Effector memory CD4-positive, alpha-beta T cell (primary cell): ENCODE data around the gene AHI1.

Experiments used
- DNase-seq, 3 donors: peaks; one replicate each; pipeline ENCODE4 v3.0.0-alpha.2; 2020
- H3K27ac ChIP-seq: 2 replicates; pipeline ENCODE4 v1.7.0; 2013; ENCODE audit warnings: mild to moderate bottlenecking, low read length, moderate library complexity; ENCODE audit not compliant: insufficient read depth, poor library complexity, severe bottlenecking
- H3K27me3 ChIP-seq: replicated peaks from 2 replicates; pipeline ENCODE4 v1.7.0; 2013; ENCODE audit warnings: mild to moderate bottlenecking, low read length; ENCODE audit not compliant: insufficient read depth, control insufficient read depth, poor library complexity, severe bottlenecking
- H3K36me3 ChIP-seq: 2 replicates; pipeline ENCODE4 v1.7.0; 2013; ENCODE audit warnings: mild to moderate bottlenecking, low read length, moderate library complexity; ENCODE audit not compliant: control insufficient read depth, insufficient read depth
- H3K4me1 ChIP-seq: 2 replicates; pipeline ENCODE4 v1.7.0; 2013; ENCODE audit warnings: low read length, mild to moderate bottlenecking; ENCODE audit not compliant: control insufficient read depth, insufficient read depth, poor library complexity, severe bottlenecking
- H3K4me3 ChIP-seq: 2 replicates; pipeline ENCODE4 v1.7.0; 2013; ENCODE audit warnings: low read length, low read depth, mild to moderate bottlenecking; ENCODE audit not compliant: insufficient read depth, poor library complexity, severe bottlenecking
- H3K9me3 ChIP-seq: 2 replicates; pipeline ENCODE4 v1.7.0; 2013; ENCODE audit warnings: mild to moderate bottlenecking, low read length, moderate library complexity; ENCODE audit not compliant: control insufficient read depth

The AHI1 gene

DNA sequence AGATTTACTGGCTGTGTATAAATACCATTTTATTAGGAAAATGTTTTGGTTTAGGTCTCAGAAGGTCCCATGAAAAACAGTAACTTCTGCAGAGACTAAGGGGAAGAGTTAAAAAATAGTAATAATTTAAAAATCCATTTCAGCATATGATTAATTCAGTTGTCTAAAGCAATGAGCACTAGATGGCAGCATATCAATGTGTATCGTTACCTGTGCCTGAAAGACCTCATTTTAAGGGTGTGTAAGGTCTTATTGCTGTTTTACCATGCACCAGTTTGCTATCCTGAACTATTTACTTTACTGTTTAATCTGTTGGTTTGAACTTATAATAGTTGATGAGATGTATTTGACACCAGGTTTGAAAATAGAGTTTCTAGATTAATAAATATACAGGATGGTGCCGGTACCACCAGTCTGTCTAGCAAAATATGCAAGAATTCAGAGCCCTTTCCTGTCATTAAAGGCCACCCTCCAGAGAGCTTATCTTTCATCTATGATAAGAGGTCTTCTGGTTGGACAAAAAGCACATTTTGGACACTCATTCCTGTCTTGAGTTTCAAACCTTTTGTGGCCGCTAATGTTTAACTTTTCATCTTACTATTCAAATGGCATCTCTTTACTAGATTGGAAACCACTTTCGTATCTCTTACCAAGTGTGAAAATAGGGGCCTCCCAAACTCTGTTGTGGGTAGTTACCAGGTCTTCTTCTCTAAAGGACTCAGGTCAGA, 8.9 kb upstream of the AHI1 start:
- Histone ChIP-seq H3K27me3 (no peaks in the 10 kb centered on the region), H3K36me3 (no peaks in the 10 kb centered on the region), H3K4me1 (no peaks in the 10 kb centered on the region), H3K4me3 (no peak overlapping the region), H3K9me3 (no peaks in the 10 kb centered on the region), H3K27ac (no peak overlapping the region)
- no peak for DNase-seq

DNA sequence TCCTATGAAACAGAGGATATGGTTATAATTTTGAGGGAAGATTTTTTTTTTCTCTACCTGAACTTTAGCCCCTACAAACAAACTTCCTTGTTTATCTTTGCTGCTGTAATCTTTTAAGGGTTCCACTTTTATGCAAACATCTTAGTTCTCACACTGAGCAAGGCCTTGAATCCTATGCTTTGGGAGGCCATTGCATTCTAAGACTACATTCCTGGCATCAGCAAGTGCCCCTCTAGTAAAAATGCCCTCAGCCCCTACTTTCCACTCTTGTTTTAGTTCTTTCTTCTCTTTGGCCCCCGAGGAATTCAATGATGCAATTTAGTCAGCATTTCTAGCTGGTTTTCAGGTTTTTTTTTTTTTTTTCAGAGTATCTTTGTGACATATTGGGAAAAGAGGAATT, 8.1 kb upstream of the AHI1 start:
- Histone ChIP-seq H3K9me3 (no peaks in the 10 kb centered on the region), H3K27me3 (no peaks in the 10 kb centered on the region), H3K4me3 (no peak overlapping the region), H3K27ac (no peak overlapping the region), H3K4me1 (no peaks in the 10 kb centered on the region), H3K36me3 (no peaks in the 10 kb centered on the region)
- no peak for DNase-seq

DNA sequence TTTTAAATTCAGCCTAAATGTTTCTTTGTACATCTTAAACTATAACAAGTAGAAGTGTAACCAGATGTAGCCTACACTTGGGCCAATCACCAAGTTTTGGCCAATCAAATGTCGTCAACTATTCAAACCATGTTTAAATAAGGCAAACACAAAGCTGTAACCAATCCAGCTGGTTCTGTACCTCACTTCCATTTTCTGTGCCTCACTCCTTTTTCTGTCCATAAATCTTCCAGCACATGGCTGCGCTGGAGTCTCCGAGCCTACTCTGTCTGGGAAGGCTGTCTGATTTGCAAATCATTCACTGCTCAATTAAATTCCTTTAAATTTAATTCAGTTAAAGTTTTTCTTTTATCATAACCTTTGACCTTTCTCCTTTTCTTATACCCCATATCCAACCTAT, 7.7 kb upstream of the AHI1 start:
- H3K36me3 ChIP-seq, result no peaks in the 10 kb centered on the region
- H3K4me3 ChIP-seq, result no peak overlapping the region
- H3K9me3 ChIP-seq, result no peaks in the 10 kb centered on the region
- no peaks in the 10 kb centered on the region for H3K27me3 ChIP-seq
- DNase-seq, result no peak
- no peak overlapping the region for H3K27ac ChIP-seq
- no peaks in the 10 kb centered on the region for H3K4me1 ChIP-seq

DNA sequence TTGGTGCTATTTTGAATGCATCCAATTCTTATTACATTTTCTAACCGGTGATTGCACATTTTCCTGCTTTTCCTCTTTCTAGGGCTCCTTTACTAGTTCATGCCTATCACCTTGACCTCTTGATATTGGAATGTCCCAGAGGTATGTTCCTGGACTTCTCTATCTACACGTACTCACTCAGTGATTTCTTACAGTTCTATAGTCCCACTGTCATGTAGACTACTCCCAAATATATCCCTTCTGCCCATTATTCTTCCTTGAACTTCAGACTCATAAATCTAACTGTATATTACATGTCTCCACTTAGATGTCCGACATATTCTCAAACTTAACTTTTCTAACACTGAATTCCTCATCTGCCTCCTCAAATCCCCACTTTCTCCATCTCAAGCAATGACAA, 7.2 kb upstream of the AHI1 start:
- H3K27ac ChIP-seq, result no peak overlapping the region
- H3K4me3 ChIP-seq, result no peak overlapping the region
- H3K36me3 ChIP-seq, result no peaks in the 10 kb centered on the region
- H3K4me1 ChIP-seq, result no peaks in the 10 kb centered on the region
- DNase-seq, result no peak
- H3K27me3 ChIP-seq, result no peaks in the 10 kb centered on the region
- H3K9me3 ChIP-seq, result no peaks in the 10 kb centered on the region

DNA sequence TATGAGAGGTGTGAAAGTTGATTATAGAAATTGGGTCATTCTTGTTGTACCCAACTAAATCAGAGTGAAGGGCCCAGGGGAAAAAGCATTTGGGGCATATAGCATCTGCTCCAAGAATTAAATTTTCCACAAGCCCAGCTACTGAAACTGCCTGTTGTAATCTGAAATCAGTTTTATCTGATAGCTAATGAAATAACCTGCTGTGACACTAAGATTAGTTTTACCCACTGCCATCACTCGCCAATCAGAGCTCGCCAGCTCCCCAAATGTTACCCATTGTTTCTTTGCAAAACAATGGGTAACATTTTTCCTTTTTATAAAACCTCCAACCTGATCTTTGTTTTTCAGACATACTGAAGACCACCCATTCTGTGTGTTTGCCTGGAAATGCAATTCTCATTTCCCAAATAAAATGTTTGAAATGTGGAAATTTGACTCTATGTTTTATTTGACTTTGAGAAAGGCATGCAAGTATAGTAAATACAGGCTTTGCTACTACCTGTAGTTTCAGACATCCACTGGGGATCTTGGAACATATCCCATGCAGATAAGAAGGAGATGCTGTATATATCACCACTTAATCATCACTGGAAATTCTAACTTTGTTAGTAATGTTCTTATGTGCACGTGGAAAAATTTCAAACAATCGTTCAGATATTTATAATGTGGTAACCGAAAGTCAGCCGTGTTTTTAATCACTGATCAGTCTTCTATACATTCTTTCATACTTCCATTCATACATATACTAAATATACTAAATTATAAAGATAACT, 6.3 kb upstream of the AHI1 start:
- no peaks in the 10 kb centered on the region for H3K4me1 ChIP-seq
- no peaks in the 10 kb centered on the region for H3K27me3 ChIP-seq
- H3K9me3 ChIP-seq, result no peaks in the 10 kb centered on the region
- no peaks in the 10 kb centered on the region for H3K36me3 ChIP-seq
- no peak overlapping the region for H3K27ac ChIP-seq
- H3K4me3 ChIP-seq, result no peak overlapping the region
- no peak for DNase-seq

DNA sequence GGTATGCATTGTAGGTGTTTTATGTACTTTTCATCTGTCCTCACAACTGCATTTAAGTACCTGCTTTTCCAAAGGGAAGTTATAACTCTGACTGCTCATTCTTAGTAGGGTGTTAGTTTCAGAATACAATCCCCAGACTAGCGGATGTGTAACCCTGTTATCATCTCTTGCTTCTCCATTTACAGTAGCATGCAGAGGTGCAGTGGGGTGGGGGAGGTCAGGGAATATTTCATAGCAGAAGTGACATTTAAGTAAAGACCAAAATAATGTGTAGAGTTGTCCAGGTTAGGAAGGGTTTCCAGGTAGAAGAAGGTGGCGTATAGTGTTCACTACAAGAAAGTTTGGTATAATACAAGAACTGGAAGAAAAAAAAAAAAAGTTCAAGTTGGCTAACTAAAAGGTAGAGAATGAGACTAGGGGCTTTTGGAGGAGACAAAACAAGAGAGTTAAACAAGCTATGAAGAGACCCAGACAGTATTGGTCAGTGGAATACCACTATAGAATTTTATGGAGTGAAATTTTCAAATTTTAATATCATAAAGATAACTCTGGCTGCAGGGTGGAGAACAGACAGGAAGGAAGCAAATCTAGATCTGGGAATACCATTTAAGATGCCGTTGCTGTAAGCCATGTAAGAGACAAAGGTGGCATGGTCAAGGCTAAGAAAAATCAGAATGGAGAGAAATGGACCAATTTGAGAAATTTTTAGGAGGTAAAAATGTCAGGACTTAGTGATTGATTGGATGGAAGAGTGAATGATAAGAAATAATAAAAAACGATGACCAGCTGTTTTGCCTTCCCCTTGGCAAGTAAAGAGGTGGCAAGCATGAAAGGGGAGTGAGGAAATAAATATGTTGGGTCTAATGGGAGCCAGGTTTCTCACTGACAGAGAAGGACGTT, 2.2 kb upstream of the AHI1 start:
- Histone ChIP-seq H3K27ac (no peak overlapping the region), H3K27me3 (no peaks in the 10 kb centered on the region), H3K9me3 (no peaks in the 10 kb centered on the region), H3K4me3 (no peak overlapping the region), H3K36me3 (no peaks in the 10 kb centered on the region), H3K4me1 (peaks cover 6% of the 10 kb centered on the region)
- DNase-seq, result no peak

DNA sequence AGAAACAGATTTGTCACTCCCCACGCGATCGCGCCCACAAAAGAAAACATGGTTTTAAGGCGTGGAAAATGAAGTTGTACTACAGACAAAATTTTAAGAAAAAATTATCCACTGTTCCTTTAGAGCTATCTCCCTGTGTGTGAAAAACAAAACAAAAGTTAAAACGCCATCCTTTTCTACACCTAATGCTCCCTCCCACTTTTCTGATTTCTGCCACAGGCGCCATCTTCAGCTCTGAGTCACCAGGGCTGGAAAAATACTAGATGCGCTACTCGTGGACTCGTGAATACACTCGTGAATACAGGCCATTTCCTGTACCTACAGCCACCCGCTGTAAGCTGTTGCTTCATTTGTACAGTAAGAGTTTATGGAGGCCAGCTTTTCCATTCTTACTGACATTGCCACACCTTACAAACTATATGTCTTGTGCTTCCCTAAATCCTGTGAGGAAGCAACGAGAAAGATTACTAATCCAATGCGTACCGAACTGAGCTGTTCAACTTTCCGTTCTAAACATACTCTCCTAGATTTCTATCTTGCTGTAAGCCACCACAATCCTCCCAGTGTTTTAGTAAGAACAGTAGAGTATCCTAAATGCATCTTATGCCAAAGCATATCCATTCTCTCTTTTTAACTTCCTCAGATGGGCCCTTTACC, 773 bp upstream of the AHI1 start:
- Histone ChIP-seq H3K9me3 (no peaks in the 10 kb centered on the region), H3K4me1 (peaks cover 6% of the 10 kb centered on the region), H3K27me3 (no peaks in the 10 kb centered on the region), H3K27ac (peak overlapping the region; percentile 93), H3K4me3 (peak overlapping the region; percentile 98), H3K36me3 (no peaks in the 10 kb centered on the region)
- DNase-seq, result peak; percentile 47 to 55 (median 50)

DNA sequence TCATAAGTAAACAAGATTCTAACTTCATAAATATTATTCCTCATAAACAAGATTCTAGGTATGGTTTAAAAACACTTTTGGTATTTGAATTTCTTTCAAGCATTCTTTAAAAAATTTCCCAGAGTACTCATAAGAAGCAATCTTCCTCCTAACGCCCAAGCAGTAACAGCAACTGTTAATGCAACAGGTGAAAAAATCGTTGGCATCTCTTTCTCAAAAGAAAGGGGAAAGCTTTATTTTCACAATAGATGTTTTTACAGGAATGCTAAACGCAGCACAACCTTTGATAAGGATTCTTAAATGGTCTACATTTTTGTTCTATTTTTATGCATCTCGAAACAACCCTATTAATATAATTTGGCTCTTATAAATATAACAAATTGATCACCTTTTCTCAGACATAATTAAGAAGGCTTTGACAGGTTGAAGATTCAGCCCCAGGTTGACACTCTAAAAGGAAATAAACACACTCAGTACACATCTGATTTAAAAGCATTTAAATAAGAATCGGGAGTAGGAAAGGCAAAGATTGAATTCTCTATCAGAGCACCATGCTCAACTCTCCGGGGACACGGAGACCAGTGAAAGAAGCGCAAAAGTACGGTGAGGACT, 634 bp downstream of the AHI1 start:
- peak overlapping the region; percentile 93 for H3K27ac ChIP-seq
- H3K9me3 ChIP-seq, result no peaks in the 10 kb centered on the region
- H3K27me3 ChIP-seq, result no peaks in the 10 kb centered on the region
- no peak for DNase-seq
- peaks cover 6% of the 10 kb centered on the region for H3K4me1 ChIP-seq
- H3K36me3 ChIP-seq, result no peaks in the 10 kb centered on the region
- H3K4me3 ChIP-seq, result peak overlapping the region; percentile 98

DNA sequence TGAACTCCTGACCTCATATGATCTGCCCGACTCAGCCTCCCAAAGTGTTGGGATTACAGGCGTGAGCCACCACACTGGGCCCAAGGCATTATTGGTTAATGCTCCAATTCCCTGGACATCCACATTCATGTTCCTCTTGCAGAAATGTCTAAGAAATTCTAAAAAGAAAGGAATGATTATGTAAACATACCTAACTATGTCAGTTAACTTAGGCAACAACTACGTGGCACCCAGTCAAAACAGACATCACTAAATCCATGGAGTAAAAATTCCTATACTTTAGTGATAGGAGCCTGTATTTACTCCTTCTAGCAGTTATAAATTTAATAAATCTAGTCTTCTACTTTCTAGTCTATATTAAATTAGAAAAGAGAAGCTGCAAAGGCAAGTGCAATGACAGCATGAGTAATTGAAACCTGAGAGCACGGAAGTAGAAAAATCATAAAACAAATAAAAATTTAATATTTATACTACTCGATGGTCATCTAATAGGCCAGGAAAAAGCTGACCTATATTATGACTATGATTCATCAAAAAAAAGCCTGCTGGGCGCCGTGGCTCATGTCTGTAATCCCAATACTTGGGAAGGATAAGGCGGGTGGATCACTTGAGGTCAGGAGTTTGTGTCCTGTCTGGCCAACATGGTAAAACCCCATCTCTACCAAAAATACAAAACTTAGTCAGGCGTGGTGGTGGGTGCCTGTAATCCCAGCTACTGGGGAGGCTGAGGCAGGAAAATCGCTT, 4.2 kb downstream of the AHI1 start:
- no peak for DNase-seq
- H3K9me3 ChIP-seq, result no peaks in the 10 kb centered on the region
- H3K27ac ChIP-seq, result no peak overlapping the region
- no peaks in the 10 kb centered on the region for H3K36me3 ChIP-seq
- H3K27me3 ChIP-seq, result no peaks in the 10 kb centered on the region
- H3K4me3 ChIP-seq, result no peak overlapping the region
- H3K4me1 ChIP-seq, result peaks cover 1% of the 10 kb centered on the region
